ENCODE measurements around the gene AP5Z1. TPM values are rescaled to one million over a fixed set of nuclear protein-coding genes. Genes with fewer than 3 reads are reported as not detected.

Gene AP5Z1
- total RNA-seq, 1 experiment from 2014 or later, result 38.3 TPM

DNA sequence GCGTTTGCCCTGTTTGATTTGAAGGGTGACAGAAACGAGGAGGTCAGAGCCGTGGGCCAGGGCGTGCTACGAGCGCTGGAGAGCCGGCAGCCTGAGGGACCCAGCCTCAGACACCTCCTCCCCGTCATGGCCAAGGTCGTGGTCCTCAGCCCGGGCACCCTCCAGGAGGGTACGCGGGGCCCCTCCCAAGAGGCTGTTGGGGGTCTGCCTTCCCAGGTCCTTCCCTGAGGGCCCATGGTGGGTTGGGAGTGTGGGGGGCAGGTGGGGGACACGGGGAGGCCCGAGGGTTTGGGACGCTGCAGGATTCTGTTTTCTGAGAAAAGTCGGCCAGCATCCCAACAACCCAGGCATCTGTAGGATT lies 7.8 kb downstream of the AP5Z1 start:
- Histone ChIP-seq H3K14ac (ENCODE audit: insufficient read depth, low read length) (no peak overlapping the region), H2BK15ac (ENCODE audit: low read depth, low read length) (no peak overlapping the region), H3K27ac (ENCODE audit: insufficient read length, low read depth, low read length) (no peak overlapping the region), H4K5ac (ENCODE audit: insufficient read length, low read depth, low read length) (no peak overlapping the region), H2AFZ (ENCODE audit: low read length) (no peak overlapping the region), H3K23me2 (ENCODE audit: insufficient read length, low read depth, low read length, poor library complexity, severe bottlenecking) (no peaks in the 10 kb centered on the region), H3K23ac (ENCODE audit: insufficient read length, low read depth, low read length) (no peak overlapping the region), H2BK20ac (ENCODE audit: low read depth, low read length, poor library complexity, severe bottlenecking) (no peak overlapping the region), H3K4ac (ENCODE audit: low read depth, low read length) (no peak overlapping the region), H4K91ac (ENCODE audit: insufficient read length, low read depth, low read length) (no peak overlapping the region), H3K27me3 (ENCODE audit: insufficient read depth, low read length) (no peaks in the 10 kb centered on the region), H3K9me3 (ENCODE audit: control insufficient read depth, low read depth, low read length) (no peaks in the 10 kb centered on the region), H3K4me2 (ENCODE audit: insufficient read depth, insufficient read length, low read length) (no peak overlapping the region), H3K18ac (ENCODE audit: insufficient read length, low read depth, low read length) (no peak overlapping the region), H3K79me1 (ENCODE audit: insufficient read depth, low read depth, low read length, poor library complexity, severe bottlenecking) (peaks cover under 1% of the 10 kb centered on the region), H2BK5ac (ENCODE audit: insufficient read length, low read length) (no peak overlapping the region), H2AK5ac (ENCODE audit: insufficient read length, low read length) (no peak overlapping the region), H3T11ph (ENCODE audit: low read length) (no peak overlapping the region), H3K79me2 (ENCODE audit: insufficient read depth, low read length) (no peaks in the 10 kb centered on the region), H4K8ac (replicated peaks; ENCODE audit: insufficient read length, low read depth, low read length) (no peak overlapping the region), H4K20me1 (ENCODE audit: control insufficient read depth, insufficient read depth, insufficient read length) (no peaks in the 10 kb centered on the region), H3K9ac (ENCODE audit: extremely low read depth, insufficient read length, low read length) (no peak overlapping the region), H2BK120ac (ENCODE audit: low read depth, low read length, poor library complexity, severe bottlenecking) (no peak overlapping the region), H3K4me1 (ENCODE audit: insufficient read depth, low read length) (no peaks in the 10 kb centered on the region), H2BK12ac (ENCODE audit: insufficient read length, low read depth, low read length) (no peak overlapping the region), H3K56ac (ENCODE audit: insufficient read length, low read depth, low read length) (no peak overlapping the region)
- no peaks in the 10 kb centered on the region for H3K4me1 Mint-ChIP-seq
- H3K27me3 Mint-ChIP-seq (ENCODE audit: low read depth), result no peaks in the 10 kb centered on the region
- no CpG with 5 or more reads among the region's 16 CpGs for WGBS (ENCODE audit: extremely low coverage, insufficient read length, low lambda C conversion rate)
- TF ChIP-seq, protein P1, sequence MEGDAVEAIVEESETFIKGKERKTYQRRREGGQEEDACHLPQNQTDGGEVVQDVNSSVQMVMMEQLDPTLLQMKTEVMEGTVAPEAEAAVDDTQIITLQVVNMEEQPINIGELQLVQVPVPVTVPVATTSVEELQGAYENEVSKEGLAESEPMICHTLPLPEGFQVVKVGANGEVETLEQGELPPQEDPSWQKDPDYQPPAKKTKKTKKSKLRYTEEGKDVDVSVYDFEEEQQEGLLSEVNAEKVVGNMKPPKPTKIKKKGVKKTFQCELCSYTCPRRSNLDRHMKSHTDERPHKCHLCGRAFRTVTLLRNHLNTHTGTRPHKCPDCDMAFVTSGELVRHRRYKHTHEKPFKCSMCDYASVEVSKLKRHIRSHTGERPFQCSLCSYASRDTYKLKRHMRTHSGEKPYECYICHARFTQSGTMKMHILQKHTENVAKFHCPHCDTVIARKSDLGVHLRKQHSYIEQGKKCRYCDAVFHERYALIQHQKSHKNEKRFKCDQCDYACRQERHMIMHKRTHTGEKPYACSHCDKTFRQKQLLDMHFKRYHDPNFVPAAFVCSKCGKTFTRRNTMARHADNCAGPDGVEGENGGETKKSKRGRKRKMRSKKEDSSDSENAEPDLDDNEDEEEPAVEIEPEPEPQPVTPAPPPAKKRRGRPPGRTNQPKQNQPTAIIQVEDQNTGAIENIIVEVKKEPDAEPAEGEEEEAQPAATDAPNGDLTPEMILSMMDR (conservative IDR thresholded peaks at IDR 0.05), result no peak
- no peak overlapping the region for H3K4me3 Mint-ChIP-seq
- peaks cover 7 to 28% (median 9%) of the 10 kb centered on the region in 3 experiments; a peak in 6 of 7 replicates for H3K36me3 Mint-ChIP-seq (ENCODE audit: insufficient read depth in 1 of 3, low read depth in 3 of 3)
- no peaks in the 10 kb centered on the region for H3K9me3 Mint-ChIP-seq
- no peak for DNase-seq
- no peak overlapping the region for H3K27ac Mint-ChIP-seq

Data from H9 (cell line).